Posterior cingulate gyrus (tissue), 11 donors: ENCODE measurements around the gene AQP6.

ENCODE experiments used
- DNase-seq, 10 donors: peaks; one replicate each; pipeline versions ENCODE4 v3.0.0 to v3.0.0-alpha.2; 2020 to 2021; ENCODE audit warnings: mixed read lengths in 3 of 10
- intact Hi-C: fragments of 100-400 bp; cut with DNase I; formaldehyde crosslinking; loops from one replicate; pipeline ENCODE4 v1.15.1; 2023

The AQP6 gene

GRCh38 chr12:49972641-49973360 is at the start of gene AQP6:
Gene AQP6 (plus strand): TSS chr12:49972947. CDS start chr12:49973174, 227 bp downstream.
- DNase-seq = peak in 1 of 10 donors; percentile 48
- intact Hi-C loops = loop anchor here (5.0 kb wide), 1 partner anchor 44 kb away; no protein-coding TSS in a partner anchor

- intact Hi-C loops = no loop called here
- peak in 1 of 10 donors; percentile 20 for DNase-seq
Measured at GRCh38 chr12:49923035-49923644, 49.6 kb upstream of the AQP6 start.

GRCh38 chr12:49923880-49924556 is 48.7 kb upstream of the AQP6 start:
- intact Hi-C loops = no loop called here
- DNase-seq = peak in 2 of 10 donors; percentile 39 to 40

DNA sequence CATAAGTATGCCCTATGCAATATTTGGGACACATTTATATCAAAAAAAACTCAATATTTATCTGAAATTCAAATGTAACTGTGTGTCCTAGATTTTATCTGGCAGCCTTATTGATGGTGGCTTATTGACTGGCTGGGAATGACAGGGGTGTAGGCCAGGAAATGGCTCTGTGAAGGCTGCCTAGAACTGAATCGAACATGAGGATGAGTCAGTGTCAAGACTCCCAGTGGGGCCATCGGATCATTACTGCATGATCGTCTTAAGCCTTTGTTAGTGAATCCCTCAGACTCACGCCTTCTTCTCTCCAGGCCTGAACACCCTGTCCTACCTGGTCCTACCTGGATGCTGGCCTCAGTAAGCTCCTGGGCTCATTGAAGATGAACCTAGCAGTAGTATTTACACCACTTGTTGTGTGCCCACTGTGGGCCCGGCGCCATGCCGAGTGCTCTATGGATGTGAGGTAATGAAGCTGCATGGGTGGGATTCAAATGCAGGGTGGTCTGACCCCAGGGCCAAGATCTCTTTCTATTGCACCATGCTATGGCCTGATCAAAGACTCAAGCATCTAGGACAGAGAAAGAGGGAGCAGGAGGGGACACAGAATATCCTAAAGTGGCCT is 48.0 kb upstream of the AQP6 start:
- peak in 1 of 10 donors; percentile 33 for DNase-seq

DNA sequence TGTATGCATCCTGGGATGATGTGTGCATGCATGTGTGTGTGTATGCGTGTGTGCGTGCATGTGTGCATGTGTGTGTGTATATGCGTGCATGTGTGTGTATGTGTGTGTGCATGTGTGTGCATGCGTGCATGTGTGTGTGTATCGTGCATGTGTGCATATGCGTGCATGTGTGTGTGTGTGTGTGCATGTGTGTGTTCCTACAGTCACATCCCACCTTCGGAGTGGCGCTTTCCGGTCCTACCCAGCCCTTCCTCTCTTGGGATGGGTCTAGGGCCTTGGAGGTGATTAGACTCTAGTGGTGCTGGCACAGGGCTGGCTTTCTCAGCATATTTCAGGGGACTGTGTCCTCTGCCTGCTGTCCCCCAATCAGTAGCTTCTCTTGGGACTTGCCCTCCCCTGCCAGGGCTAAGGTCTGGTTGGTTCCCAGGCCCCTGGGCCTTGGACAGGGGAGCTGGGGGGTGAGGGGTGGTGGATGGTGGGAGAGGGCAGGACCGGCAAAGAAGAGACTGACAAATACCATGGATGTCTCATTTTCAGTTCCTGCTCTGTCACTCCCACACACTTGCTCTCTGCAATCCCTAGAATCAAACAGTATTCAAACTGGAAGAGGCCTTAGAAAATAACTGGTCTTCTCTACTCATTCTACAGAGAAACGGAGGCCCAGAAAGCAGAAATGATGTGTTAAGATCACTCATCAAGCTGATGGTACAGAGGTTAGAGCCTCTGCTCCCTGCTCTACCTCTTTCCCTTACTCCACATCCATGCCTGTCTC is 47.1 kb upstream of the AQP6 start:
- peak in 1 of 10 donors; percentile 23 for DNase-seq
- intact Hi-C loops = no loop called here

More for the DNA sequence above, 48.0 kb upstream of the AQP6 start:
- intact Hi-C loops = no loop called here

DNA sequence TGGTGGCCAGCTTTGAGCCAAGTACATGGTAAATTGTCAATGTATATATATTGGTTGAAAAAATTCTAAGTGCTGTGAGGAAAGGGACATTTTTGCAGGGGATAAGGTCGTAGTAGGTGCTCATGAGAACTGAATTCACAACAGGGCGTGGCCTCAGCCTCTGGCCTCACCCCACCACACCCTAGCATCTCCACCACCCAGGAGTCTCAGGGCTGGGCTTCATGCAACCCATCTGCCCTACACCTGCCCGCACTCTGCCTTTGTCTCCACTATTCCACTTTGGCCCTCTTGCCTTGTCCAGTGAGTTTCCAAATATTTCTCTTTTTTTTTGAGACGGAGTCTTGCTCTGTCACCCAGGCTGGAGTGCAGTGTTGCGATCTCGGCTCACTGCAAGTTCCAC is 44.3 kb upstream of the AQP6 start:
- DNase-seq = peak in 2 of 10 donors; percentile 37 to 62
- intact Hi-C loops = no loop called here

DNA sequence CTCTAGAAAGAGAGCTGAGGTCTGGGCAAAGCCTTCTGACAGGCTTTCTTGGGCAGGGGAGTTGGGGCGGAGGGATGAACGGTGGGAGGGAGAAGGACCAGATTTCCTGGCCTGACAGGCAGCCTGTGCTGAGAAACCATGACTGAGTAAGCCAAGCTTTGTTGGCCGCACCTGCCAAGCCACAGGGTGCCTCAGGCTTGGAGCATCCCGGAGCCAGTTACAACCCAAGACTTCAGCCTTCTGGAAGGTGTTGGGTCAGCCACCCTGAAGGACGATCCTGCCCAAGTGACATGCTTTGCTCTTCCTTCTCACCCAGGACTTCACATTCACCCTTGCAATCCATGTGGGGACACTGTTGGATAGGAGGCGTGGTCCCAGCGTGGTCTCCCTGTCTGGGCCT is 43.2 kb upstream of the AQP6 start:
- intact Hi-C loops = no loop called here
- DNase-seq = peak in 2 of 10 donors; percentile 22 to 49

- no peak for DNase-seq
- intact Hi-C loops = no loop called here
Measured at GRCh38 chr12:49930515-49931288, 42.0 kb upstream of the AQP6 start.

- intact Hi-C loops = no loop called here
- peak in 2 of 10 donors; percentile 30 to 31 for DNase-seq
Measured at GRCh38 chr12:49932023-49932422, 40.7 kb upstream of the AQP6 start.

GRCh38 chr12:49932533-49933130 is 40.1 kb upstream of the AQP6 start:
- DNase-seq = peak in 1 of 10 donors; percentile 33
- intact Hi-C loops = no loop called here

GRCh38 chr12:49933796-49934195 is 39.0 kb upstream of the AQP6 start:
- intact Hi-C loops = no loop called here
- DNase-seq = peak in 2 of 10 donors; percentile 5 to 33

DNA sequence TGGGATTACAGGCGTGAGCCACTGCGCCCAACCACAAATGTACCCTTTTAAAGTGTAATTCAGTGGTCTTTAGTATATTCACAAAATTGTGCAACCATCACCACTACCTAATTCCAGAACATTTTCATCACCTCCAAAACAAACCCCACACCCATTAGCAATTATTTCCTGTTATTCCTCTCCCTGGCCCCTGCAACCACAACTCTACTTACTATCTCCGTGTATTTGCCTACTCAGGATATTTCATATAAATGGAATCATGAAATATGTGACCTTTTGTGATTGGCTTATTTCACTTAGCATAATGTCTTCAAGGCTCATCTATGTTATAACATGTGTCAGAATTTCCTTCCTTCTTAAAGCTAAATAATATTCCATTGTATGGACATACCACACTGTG is 38.2 kb upstream of the AQP6 start:
- no peak for DNase-seq
- intact Hi-C loops = no loop called here

DNA sequence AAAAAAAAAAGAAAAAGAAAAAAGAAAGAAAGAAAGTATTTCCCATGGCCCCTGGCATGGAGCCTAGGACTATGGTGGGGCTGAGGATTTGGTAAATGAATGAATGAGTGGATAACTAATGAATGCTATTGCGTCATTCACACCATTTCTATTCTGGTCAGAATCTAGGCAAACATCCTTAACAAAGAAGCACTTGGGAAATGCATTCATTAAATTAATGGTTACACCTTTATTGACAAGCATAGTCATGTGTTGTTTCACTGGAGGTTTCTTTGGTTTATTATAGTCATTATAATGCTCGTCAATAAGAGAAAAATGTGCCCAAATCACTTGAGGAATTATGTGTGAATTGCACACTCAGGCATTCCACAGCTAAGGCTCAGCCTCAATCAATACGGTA is 35.8 kb upstream of the AQP6 start:
- intact Hi-C loops = no loop called here

GRCh38 chr12:49937639-49938300 is 35.0 kb upstream of the AQP6 start:
- DNase-seq = peak in 2 of 10 donors; percentile 23 to 39
- intact Hi-C loops = no loop called here

More for the DNA sequence above, 35.8 kb upstream of the AQP6 start:
- no peak for DNase-seq

GRCh38 chr12:49939307-49939706 is 33.4 kb upstream of the AQP6 start:
- peak in 1 of 10 donors; percentile 38 for DNase-seq

DNA sequence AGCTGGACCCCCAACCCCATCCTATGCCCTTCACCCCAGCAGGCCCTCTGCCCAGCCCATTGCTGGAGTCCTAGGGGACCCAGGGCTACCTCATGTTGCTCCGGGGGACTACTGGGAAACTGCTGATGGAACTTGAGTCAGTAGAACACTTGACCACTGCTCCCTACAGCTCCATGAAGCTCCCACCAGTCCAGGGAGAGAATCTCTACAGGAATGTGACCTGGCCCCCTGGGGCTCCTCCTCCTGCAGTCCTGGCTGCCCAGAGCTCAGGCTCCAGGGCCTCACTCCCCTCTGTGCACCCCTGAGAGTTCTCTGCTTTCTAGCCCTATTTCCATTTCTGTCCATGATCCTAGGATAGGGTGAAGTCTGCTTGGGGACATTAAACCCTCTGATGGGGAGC is 33.0 kb upstream of the AQP6 start:
- peak in 2 of 10 donors; percentile 26 to 57 for DNase-seq
- intact Hi-C loops = no loop called here

More at GRCh38 chr12:49939307-49939706, 33.4 kb upstream of the AQP6 start:
- intact Hi-C loops = no loop called here

- DNase-seq = peak in 2 of 10 donors; percentile 50 to 71
- intact Hi-C loops = no loop called here
Measured at GRCh38 chr12:49941556-49942511, 30.9 kb upstream of the AQP6 start.
